Caco-2 (cell line): ENCODE results near the gene WDR44. TPM values are rescaled to one million over a fixed set of nuclear protein-coding genes. Genes with fewer than 3 reads are reported as not detected.
A peak's percentile ranks its signal among the peaks of the same experiment; 100 is the strongest.

Source experiments
- BruUV-seq: library from RNA; stranded (reverse); fragments of 400-500 nt; replicated peaks from 2 replicates; lab custom pipeline; 2021; lab: Mats Ljungman, UMichigan
- CTCF ChIA-PET: fragments of 300-600 bp; sonication (Branson Sonifier 250); formaldehyde crosslinking; loops from one replicate; lab custom pipeline; 2022; ENCODE audit warnings: antibody characterized with exemption; lab: Charles Lee
- POLR2A ChIA-PET: fragments of 300-600 bp; sonication (Branson Sonifier 250); formaldehyde crosslinking; loops from one replicate; lab custom pipeline; 2022; ENCODE audit warnings: antibody characterized with exemption; lab: Charles Lee
- DNase-seq, 2 experiments: peaks; one replicate each; pipeline versions ENCODE4 v3.0.0 to v3.0.0-alpha.2; 2020 to 2022
- H3K27me3 ChIP-seq: replicated peaks from 2 replicates; pipeline ENCODE4 v1.6.0; 2011; ENCODE audit warnings: low read length; ENCODE audit not compliant: control insufficient read depth, insufficient read depth
- H3K36me3 ChIP-seq: 2 replicates; pipeline ENCODE4 v1.5.1; 2011; ENCODE audit warnings: low read length; ENCODE audit not compliant: control insufficient read depth, insufficient read depth
- H3K4me1 ChIP-seq: fragments of 250-450 bp; sonication (Bioruptor Pico); 2 replicates; pipeline ENCODE4 v1.5.1; 2020; ENCODE audit warnings: mild to moderate bottlenecking
- H3K4me3 ChIP-seq: 2 replicates; pipeline ENCODE4 v1.5.1; 2011; ENCODE audit warnings: low read depth, mild to moderate bottlenecking, control low read depth, low read length
- H3K9me3 ChIP-seq: fragments of 250-450 bp; sonication (Bioruptor Pico); 2 replicates; pipeline ENCODE4 v1.5.1; 2020; ENCODE audit warnings: mild to moderate bottlenecking, moderate library complexity
- H3K27ac Mint-ChIP-seq: one replicate; pipeline ENCODE4 v1.8.0; 2022; ENCODE audit warnings: mixed read lengths; ENCODE audit not compliant: unreplicated experiment
- H3K27me3 Mint-ChIP-seq: one replicate; pipeline ENCODE4 v1.8.0; 2022; ENCODE audit warnings: mixed read lengths; ENCODE audit not compliant: insufficient read depth, unreplicated experiment
- H3K36me3 Mint-ChIP-seq: one replicate; pipeline ENCODE4 v1.8.0; 2022; ENCODE audit warnings: mild to moderate bottlenecking, mixed read lengths; ENCODE audit not compliant: insufficient read depth, unreplicated experiment
- H3K4me1 Mint-ChIP-seq: one replicate; pipeline ENCODE4 v1.8.0; 2022; ENCODE audit warnings: low read depth, mixed read lengths; ENCODE audit not compliant: unreplicated experiment
- H3K4me3 Mint-ChIP-seq: one replicate; pipeline ENCODE4 v1.8.0; 2022; ENCODE audit warnings: mild to moderate bottlenecking, moderate library complexity, mixed read lengths; ENCODE audit not compliant: unreplicated experiment
- H3K9me3 Mint-ChIP-seq: one replicate; pipeline ENCODE4 v1.8.0; 2022; ENCODE audit warnings: mixed read lengths; ENCODE audit not compliant: unreplicated experiment
- CTCF ChIP-seq, 2 experiments: fragments of 200-600 bp in 1 of 2; IDR thresholded peaks; 1 replicate in 1 of 2; 2 replicates in 1 of 2; pipeline versions ENCODE4 v1.5.1 to v1.8.0; 2011 to 2022; ENCODE audit warnings: antibody characterized with exemption in 1 of 2, control low read depth in 1 of 2, inconsistent platforms in 1 of 2, low read depth in 1 of 2, low read length in 1 of 2, mild to moderate bottlenecking in 1 of 2, moderate library complexity in 1 of 2; ENCODE audit not compliant: insufficient read depth in 1 of 2, severe bottlenecking in 1 of 2, unreplicated experiment in 1 of 2
- intact Hi-C: fragments of 100-400 bp; cut with micrococcal nuclease; formaldehyde crosslinking; loops from one replicate; pipeline ENCODE4 v1.10.0; 2022; ENCODE audit not compliant: unreplicated experiment
- total RNA-seq: library from RNA; stranded (reverse); gene quantifications from 2 replicates; pipeline ENCODE4 v1.2.3, GENCODE V29; 2022

The WDR44 gene
- total RNA-seq, 1 experiment from 2014 or later, result 9.9 TPM

GRCh38 chrX:118324588-118324987 is 21.3 kb upstream of the WDR44 start:
- Histone ChIP-seq H3K4me3 (no peak overlapping the region), H3K9me3 (no peaks in the 10 kb centered on the region), H3K27me3 (no peaks in the 10 kb centered on the region), H3K4me1 (no peaks in the 10 kb centered on the region), H3K36me3 (no peaks in the 10 kb centered on the region)
- no peaks in the 10 kb centered on the region for H3K36me3 Mint-ChIP-seq
- TF ChIP-seq CTCF (IDR thresholded peaks at IDR 0.05; ENCODE audit: insufficient read depth in 1 of 2, low read depth in 1 of 2, low read length in 1 of 2, severe bottlenecking in 1 of 2, unreplicated experiment in 1 of 2), result no peak
- H3K9me3 Mint-ChIP-seq, result no peaks in the 10 kb centered on the region
- POLR2A ChIA-PET, result no interaction called here
- no peak for DNase-seq
- BruUV-seq, result no TSS peak
- no peak overlapping the region for H3K27ac Mint-ChIP-seq
- no peak overlapping the region for H3K4me3 Mint-ChIP-seq
- intact Hi-C loops, result no loop called here
- no peaks in the 10 kb centered on the region for H3K4me1 Mint-ChIP-seq
- no peaks in the 10 kb centered on the region for H3K27me3 Mint-ChIP-seq
- CTCF ChIA-PET, result no interaction called here

- H3K9me3 Mint-ChIP-seq, result no peaks in the 10 kb centered on the region
- H3K27me3 Mint-ChIP-seq, result no peaks in the 10 kb centered on the region
- H3K4me3 ChIP-seq, result no peak overlapping the region
- POLR2A ChIA-PET, result no interaction called here
- no peak overlapping the region for H3K4me3 Mint-ChIP-seq
- TF ChIP-seq CTCF (IDR thresholded peaks at IDR 0.05; ENCODE audit: insufficient read depth in 1 of 2, low read depth in 1 of 2, low read length in 1 of 2, severe bottlenecking in 1 of 2, unreplicated experiment in 1 of 2), result peak in 1 of 2 experiments; percentile 37
- H3K27ac Mint-ChIP-seq, result no peak overlapping the region
- no TSS peak for BruUV-seq
- no peaks in the 10 kb centered on the region for H3K36me3 Mint-ChIP-seq
- no peak for DNase-seq
- intact Hi-C loops, result no loop called here
- no peaks in the 10 kb centered on the region for H3K4me1 ChIP-seq
- no peaks in the 10 kb centered on the region for H3K9me3 ChIP-seq
- no peaks in the 10 kb centered on the region for H3K27me3 ChIP-seq
- H3K36me3 ChIP-seq, result no peaks in the 10 kb centered on the region
- H3K4me1 Mint-ChIP-seq, result no peaks in the 10 kb centered on the region
- CTCF ChIA-PET, result no interaction called here
Measured at GRCh38 chrX:118325453-118325852, 20.5 kb upstream of the WDR44 start.

- ChIA-PET CTCF (no interaction called here), POLR2A (no interaction called here)
Measured at GRCh38 chrX:118329175-118329574, 16.7 kb upstream of the WDR44 start.

More at GRCh38 chrX:118329175-118329574, 16.7 kb upstream of the WDR44 start:
- intact Hi-C loops, result no loop called here
- no peaks in the 10 kb centered on the region for H3K9me3 Mint-ChIP-seq
- no peaks in the 10 kb centered on the region for H3K27me3 Mint-ChIP-seq
- Histone ChIP-seq H3K9me3 (no peaks in the 10 kb centered on the region), H3K4me1 (no peaks in the 10 kb centered on the region), H3K36me3 (no peaks in the 10 kb centered on the region), H3K27me3 (no peaks in the 10 kb centered on the region), H3K4me3 (no peak overlapping the region)
- no peaks in the 10 kb centered on the region for H3K4me1 Mint-ChIP-seq
- TF ChIP-seq CTCF (IDR thresholded peaks at IDR 0.05; ENCODE audit: insufficient read depth in 1 of 2, low read depth in 1 of 2, low read length in 1 of 2, severe bottlenecking in 1 of 2, unreplicated experiment in 1 of 2), result no peak
- no peaks in the 10 kb centered on the region for H3K36me3 Mint-ChIP-seq
- no TSS peak for BruUV-seq
- H3K4me3 Mint-ChIP-seq, result no peak overlapping the region
- DNase-seq, result no peak
- H3K27ac Mint-ChIP-seq, result no peak overlapping the region
